Retinal pigment epithelial cell (primary cell): ENCODE results near the gene SH2B3.
"Not testable (repeated sequence)": the region's sequence is repeated elsewhere in the genome, so short reads cannot be mapped to it uniquely, and the experiment has no call there.

Experiments used
- DNase-seq: peaks from one replicate; pipeline ENCODE4 v3.0.0-alpha.2; 2010; ENCODE audit warnings: low read depth
- H3K4me3 ChIP-seq: 2 replicates; pipeline ENCODE4 v1.5.1; 2011; ENCODE audit warnings: mild to moderate bottlenecking, low read length, control low read depth, moderate library complexity
- TF ChIP-seq, protein P1 (sequence below): conservative IDR thresholded peaks from 2 replicates; pipeline ENCODE4 v1.5.1; 2011; ENCODE audit warnings: low read depth, low read length, control low read depth, inconsistent platforms

Gene SH2B3

DNA sequence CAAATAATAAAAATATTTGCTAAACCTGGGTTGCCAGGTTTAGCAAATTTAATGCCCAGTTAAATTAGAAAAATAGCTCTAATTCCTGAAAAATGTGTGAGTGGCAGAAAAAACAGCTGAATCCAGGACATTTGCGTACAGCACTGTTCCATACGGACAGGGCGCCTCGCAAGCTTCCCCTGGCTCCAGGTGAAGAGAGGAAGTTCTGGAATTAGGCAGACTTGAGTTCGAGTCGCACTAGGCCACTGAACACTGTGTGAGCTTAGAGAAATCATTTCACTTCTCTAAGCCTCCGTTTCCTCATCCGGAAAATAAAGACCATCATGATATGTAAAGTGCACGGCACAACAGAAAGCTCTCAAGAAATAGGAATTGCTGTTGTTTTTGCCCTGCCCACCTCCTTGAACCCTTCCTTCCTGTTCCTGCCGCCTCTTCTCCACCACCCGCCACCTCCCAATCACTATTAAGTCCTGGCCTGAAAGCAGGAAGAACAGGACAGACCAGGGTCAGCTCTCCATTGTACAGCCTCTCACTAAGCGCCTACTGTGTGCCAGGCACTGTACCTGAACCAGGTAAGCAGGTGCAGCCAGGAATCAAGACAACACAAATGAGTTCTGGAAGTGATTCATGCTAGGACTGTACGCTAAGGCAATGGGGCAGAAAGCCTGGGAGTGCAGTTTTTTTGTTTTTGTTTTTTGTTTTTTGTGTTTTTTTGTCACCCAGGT lies 36.1 kb upstream of the SH2B3 start:
- DNase-seq: no peak
- TF ChIP-seq, protein P1, sequence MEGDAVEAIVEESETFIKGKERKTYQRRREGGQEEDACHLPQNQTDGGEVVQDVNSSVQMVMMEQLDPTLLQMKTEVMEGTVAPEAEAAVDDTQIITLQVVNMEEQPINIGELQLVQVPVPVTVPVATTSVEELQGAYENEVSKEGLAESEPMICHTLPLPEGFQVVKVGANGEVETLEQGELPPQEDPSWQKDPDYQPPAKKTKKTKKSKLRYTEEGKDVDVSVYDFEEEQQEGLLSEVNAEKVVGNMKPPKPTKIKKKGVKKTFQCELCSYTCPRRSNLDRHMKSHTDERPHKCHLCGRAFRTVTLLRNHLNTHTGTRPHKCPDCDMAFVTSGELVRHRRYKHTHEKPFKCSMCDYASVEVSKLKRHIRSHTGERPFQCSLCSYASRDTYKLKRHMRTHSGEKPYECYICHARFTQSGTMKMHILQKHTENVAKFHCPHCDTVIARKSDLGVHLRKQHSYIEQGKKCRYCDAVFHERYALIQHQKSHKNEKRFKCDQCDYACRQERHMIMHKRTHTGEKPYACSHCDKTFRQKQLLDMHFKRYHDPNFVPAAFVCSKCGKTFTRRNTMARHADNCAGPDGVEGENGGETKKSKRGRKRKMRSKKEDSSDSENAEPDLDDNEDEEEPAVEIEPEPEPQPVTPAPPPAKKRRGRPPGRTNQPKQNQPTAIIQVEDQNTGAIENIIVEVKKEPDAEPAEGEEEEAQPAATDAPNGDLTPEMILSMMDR: no peak
- peak overlapping the region; percentile 80 for H3K4me3 ChIP-seq

DNA sequence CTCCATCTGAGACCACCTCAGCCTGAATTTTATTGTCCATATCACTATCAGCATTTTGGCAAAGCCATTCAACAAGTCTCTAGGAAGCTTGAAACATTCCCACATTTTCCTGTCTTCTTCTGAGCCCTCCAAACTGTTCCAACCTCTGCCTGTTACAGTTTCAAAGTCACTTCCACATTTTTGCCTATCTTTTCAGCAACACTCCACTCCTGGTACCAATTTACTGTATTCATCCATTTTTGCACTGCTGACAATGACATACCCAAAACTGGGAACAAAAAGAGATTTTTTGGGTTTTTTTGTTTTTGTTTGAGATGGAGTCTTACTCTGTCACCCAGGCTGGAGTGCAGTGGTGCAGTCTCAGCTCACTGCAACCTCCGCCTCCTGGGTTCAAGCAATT lies 32.5 kb upstream of the SH2B3 start:
- not testable (repeated sequence) for DNase-seq, H3K4me3 ChIP-seq

DNA sequence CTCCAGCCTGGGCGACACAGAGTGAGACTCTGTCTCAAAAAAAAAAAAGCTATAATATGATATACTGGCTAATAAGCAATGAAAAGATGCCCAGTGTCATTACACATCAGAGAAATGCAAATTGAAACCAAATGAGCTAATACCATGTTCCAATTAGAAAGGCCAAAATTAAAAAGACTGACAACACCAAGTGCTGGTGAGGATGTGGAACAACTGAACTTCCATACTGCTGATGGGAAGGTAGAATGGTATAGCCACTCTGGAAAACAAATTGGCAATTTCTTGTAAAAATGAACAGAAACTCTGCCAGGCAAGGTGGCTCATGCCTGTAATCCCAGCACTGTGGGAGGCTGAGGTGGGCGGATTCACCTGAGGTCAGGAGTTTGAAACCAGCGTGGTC lies 28.3 kb upstream of the SH2B3 start:
- DNase-seq: no peak
- TF ChIP-seq, protein P1: no peak
- no peak overlapping the region for H3K4me3 ChIP-seq

DNA sequence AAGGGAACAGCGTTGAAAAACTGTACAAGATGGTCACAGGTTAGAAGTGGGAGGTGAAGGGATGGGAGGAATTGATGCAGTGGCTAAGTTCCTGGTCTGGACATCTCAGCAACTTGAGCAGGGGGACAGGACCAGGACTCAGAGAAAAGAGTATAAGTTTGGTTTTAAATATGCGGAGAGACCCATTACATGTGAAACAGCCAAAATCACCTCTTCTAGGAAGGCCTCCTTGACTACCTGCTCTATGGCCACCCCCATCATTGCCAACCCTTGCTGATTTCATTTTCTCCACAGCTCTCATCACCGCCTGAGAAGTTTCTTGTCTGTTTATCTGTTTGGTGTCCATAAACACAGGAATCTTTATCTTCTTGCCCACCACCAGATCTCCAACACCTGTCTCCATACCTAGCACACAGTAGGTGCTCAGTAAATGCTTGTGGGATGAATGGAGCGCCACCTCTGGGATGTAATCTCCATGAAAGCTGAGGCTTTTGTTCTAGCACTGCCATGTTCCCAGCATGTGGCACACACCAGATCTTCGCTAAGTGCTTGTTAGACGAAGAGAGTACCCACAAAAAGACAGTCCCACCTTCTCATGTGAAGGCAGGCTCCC lies 25.7 kb upstream of the SH2B3 start:
- H3K4me3 ChIP-seq: no peak overlapping the region
- no peak for DNase-seq
- TF ChIP-seq, protein P1: no peak

DNA sequence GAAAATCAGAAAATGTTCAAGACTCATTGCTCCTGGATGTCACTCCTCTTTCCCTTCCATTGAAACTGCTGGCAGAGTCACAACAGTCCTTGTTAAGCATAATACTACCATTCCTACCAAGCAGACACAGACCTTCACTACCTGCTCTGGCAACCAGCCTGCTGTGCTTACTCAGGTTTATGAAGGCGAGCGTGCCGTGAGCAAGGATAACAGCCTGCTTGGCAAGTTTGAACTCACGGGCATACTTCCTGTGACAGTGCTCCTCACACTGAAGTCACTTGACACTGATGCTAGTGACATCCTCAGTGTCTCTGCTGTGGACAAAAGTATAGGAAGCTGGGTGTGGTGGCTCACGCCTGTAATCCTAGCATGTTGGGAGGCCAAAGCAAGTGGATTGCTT lies 21.1 kb upstream of the SH2B3 start:
- TF ChIP-seq, protein P1: no peak
- DNase-seq: no peak
- no peak overlapping the region for H3K4me3 ChIP-seq

DNA sequence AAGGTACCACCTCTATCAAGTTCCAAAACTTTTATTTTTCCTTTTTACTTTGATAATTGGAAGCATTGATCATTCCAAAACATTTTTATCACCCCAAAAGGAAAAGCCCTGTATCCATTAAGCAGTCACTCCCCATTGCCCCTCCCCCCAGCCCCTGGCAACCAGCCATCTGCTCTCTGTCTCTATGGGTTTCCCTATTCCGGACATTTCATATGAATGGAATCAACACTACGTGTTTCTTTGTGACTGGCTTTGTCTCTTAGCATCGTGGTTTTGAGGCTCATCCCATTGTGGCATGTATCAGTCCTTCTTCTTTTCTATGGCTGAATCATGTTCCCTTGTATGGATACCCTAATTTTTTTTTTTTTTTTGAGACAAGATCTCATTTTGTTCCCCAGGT lies 18.8 kb upstream of the SH2B3 start:
- no peak overlapping the region for H3K4me3 ChIP-seq
- DNase-seq: no peak
- TF ChIP-seq, protein P1: no peak

DNA sequence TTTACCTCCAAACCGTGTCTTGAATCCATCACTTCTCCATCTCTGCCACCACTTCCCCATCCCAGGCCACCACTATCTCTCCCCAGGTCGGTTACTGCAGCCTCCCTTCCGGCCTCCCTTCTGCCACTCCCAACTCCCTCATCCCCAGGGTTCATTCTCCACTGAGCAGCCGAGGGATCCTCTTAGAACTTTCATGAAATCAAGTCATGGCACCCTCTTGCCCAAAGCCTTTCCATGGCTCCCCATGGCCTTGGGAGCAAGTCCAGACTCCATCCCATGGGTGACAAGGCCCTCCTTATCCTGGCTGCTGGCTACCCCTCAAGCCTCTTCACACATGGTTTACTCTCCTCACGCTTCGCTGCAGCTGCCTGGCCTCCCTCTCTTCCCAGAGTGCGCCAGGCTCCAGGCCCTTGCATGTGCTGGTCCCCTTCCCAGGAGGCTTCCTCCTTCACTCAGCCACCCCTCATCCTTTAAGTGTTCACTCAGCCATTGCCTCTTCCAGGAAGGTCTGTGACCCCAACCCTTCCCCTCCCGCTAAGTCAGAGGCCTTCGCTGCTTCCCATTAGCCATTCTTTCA lies 17.9 kb upstream of the SH2B3 start:
- DNase-seq: no peak
- no peak overlapping the region for H3K4me3 ChIP-seq
- TF ChIP-seq, protein P1: no peak
